HG02610 (cell line): ENCODE measurements around the gene HTR2A.

Source experiments
- ATAC-seq: cut with Tn5 transposase; IDR thresholded peaks from one replicate; pipeline ENCODE4 v1.9.1; 2021; ENCODE audit warnings: mild to moderate bottlenecking, moderate library complexity; ENCODE audit not compliant: unreplicated experiment

HTR2A gene

DNA sequence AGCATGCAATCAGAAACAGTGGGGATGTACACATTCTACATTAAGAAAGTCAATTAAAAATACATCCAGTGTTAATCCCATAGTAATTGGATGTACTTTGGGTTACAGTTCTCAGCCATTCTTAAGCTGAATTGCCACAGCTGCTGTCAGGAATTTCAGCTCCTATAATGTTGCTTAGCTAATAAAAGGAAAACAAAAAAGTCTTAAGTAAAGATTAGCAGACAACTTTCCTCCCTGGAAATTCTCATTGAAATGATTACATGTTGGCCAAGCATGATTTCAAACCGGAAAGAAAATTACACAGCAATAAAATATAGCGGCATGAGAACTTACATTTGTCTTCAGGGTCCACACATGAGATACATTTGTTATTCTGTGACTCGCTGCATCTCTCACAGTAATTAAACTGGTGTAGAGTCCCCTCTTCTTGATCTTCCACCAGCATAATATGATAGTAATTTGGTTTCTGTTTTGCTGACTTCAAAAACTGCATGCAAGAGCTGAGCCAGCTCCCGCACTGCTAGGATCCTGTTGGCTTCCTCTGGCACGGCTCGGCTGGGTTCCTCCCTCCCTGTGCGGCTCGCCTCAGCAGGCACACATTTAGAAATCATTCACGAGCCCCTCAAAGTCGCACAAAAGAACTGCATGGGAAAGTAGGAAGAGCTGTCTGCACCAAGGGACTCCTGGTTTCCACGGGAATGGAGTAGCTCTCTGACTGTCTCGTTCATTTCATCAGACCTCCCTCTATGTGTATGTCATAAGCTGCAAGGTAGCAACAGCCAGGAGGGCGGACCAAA lies at the start of gene HTR2A:
HTR2A (minus strand) TSS at position 713 of the 797 bp plus-strand sequence. CDS start 1,147 bp downstream, outside the sequence.
- no peak for ATAC-seq

DNA sequence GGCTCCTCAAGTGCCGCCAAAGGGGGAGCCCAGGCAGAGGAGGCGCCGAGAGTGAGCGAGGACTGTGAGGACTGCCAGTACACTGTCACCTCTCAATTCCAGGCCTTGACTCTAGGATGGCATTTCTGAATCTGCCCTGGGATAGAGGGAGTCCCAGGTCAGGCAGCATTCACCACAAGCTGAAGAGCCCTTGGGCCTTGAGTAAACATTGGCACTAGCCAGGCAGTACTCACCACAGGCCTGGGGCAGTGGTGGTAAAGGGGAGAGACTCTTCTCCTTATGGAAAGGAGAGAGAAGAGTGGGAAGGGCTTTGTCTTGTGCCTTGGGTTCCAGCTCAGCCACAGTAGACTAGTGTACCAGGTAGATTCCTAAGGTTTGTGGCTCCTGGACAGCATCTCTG lies 39.7 kb upstream of the HTR2A start:
- ATAC-seq, result no peak

DNA sequence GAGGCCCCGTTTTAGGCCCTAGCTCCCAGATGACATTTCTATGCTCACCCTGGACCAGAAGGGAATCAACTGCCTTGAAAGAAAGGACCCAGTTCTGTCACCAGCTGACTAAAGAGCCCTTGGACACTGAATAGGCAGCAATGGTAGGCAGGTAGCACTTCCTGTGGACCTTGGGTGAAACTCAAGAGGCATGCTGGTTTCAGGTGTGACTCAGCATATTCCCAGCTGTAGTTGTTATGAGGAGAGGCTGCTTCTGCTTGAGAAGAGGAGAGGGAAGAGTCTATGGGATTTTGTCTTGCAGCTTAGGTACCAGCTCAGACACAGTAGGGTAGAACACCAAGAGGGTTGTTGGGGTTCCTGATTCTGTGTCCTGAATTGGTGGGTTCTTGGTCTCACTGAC lies 37.9 kb upstream of the HTR2A start:
- ATAC-seq, result no peak

DNA sequence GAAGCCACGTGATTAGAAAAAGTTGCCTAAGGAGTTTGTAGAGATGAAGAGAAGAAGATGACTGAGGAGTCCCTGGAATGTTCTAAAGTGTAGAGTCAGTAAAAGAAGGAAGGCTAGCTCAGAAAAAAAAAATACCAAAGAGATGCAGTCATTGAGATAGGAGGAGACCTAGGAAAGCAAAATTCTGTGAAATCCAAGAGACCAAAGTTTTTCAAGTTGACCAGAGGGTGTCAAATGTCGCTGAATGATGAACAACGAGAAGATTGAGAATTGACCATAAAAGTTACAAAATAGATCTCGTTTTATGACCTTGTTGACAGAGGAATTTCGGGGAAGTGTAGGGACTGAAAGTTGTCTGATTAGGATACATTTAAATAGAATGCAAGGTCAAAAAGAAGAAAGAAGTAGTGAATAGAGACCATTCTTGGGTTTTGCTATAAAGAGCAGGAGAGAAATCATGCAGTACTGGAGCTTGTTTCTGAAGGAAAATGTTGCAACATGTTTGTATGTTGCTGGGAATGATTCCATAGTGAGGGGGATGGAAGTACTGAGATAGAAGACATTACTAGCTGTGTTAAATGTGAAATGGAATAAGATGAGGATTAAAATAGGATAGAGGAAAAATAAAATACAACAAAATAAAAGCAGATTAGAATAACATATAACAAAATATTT lies 30.2 kb upstream of the HTR2A start:
- ATAC-seq, result no peak

DNA sequence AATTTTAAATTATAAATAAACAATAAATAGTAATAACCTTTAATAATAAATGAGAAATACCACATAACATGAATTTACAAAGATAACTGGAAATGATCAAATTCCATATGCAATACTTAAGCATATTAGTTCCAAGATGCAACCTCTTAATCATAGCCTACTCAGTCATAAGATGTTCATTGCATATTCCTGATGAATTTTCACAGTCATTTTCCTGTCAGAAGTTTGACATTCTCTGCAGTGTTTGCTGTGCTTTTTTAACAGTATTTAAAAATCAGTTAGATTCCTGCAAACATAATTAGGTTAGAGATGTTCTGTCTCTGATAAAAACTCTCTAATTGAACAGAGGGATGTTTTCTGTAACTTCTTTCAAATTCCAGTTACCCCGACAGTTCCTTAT lies 28.6 kb upstream of the HTR2A start:
- no peak for ATAC-seq

DNA sequence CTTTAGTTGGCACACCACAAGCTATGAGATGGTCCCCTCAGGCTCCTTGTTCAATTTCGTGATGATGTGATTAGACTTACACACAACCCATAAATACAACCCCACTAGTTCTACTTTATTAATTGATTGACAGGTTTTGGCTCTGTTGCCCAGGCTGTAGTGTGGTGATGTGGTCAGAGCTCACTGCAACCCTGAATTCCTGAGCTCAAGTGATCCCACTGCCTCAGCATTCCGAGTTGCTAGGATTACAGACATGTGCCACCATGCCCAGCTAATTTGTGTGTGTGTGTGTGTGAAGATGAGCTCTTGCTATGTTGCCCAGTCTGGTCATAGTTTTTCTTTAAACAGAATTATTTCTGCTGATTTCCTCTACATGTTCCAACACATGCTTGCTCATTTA lies 17.5 kb upstream of the HTR2A start:
- ATAC-seq, result no peak

DNA sequence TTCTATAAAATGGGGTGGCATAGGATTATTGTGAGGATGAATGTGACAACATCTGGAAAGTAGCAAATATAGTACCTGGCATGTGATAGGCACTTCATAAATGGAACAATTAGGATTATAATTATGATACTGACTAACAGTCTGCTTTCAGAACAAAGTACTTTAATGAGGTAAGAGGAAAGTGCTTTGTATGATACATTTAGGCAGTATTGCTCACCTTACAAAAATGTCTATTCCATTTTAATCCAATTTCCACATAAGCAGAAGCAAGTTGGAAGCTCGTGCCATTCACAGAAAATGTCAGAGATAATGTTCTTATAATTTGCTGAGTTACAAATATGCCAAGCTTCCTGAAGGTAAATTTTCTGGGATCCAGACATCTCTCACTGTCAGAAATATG lies 16.9 kb upstream of the HTR2A start:
- no peak for ATAC-seq

DNA sequence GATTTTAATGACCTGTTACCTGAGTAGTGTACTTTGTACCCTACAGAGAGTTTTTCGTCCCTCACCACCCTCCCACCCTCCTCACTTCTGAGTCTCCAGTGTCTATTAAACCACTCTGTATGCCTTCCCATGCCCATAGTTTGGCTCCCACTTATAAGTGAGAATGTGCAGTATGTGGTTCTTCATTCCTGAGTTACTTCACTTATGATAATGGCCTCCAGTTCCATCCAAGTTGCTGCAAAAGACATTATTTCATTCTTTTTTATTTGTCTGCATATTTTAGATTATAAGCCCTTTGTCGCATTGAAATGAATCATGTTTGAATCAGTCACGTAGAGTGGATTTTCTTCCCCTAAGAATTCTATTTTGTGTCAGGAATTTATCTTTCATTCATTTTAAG lies 12.2 kb upstream of the HTR2A start:
- no peak for ATAC-seq

DNA sequence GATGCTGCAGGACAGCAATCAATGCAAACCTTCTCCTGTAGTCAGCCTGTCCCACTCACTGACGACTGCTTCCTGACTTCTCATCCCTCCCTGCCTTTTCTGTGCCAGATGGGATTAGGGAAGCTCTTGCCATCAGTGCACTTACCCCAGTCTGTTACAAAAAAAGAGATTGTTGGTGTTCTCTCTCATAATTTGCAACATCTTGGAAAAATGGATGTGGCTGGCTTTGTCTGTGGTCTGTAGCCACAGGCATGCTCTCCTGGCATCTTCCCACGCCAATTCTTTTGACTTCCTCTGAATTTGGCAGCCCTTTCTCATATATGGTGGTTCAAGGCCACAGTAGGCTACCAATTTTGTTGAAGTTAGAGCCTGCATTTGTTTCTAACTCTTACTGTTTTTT lies 11.6 kb upstream of the HTR2A start:
- ATAC-seq, result no peak

DNA sequence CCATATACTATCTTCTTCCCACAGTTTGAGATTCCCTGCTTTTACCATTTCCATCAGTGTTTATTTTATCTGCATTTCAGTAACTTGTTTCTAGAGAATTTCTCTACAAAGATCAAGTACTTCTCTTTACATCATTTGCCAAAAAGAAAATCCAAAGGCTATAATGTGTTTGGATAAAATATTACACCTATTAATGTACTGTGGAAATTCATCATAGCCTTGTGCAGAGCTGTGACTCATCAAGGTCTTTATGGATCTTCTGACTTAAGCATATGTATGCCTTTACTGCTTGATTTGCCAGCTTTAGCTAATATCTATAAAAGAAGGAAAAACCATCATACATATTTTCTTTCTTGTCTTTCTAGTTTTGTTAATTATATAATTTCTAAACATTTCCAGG lies 9.6 kb upstream of the HTR2A start:
- ATAC-seq, result no peak

DNA sequence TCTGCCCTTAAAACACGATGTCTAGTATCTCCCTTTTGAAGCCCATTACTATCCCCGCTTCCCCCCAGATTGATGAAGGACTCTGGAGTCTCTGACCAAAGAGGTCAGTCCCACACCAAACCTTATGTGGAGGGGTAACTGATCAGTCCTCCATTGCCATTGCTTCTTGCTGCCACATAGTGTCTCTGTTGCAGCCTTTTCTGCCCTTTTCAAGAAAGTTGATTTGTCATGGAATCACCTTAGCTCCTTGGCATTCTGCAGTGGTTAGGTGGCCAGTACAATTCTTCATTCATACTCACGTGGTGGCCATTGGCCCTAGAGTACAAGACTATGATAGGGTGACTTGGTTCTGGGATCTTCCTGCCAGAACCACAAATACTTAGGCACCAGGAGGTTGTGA lies 8.4 kb upstream of the HTR2A start:
- ATAC-seq, result peak; percentile 40

DNA sequence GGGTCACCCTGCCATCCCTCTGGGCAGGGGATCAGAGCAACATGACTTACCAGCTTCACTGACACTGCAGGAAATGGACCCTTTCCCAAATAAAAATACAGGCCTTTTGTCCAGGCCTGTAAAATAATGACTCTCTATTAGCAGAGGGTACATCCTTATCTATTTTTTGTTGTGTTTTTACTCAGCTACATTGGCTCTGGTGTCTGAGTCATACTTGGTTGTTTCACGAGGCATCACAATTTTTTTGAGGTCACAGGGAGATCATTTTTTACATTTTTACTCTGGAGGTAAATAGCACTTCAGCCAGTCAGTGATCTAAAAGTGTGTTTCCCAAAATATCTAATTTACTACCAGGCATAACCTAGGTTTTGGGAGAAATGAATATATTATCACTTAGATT lies 6.9 kb upstream of the HTR2A start:
- peak; percentile 54 for ATAC-seq

DNA sequence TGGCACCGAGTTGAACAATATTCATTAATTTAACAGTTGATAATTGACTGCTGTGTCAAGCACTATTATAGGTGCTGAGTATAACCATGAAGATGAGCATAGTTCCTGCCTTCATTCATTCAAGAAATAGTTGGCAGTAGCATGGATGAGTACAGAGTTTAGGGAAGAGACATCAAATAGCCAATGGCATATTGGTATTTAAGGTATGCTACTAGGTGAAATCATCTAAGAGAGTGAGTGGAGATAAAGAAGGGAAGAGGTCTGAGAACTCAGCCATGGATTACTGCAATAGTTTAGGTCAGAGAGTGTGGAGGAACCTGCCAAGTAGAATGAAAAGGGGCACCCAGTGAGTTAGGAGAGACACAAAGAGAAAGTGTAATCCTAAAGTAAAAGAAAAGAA lies 4.9 kb upstream of the HTR2A start:
- ATAC-seq, result no peak

DNA sequence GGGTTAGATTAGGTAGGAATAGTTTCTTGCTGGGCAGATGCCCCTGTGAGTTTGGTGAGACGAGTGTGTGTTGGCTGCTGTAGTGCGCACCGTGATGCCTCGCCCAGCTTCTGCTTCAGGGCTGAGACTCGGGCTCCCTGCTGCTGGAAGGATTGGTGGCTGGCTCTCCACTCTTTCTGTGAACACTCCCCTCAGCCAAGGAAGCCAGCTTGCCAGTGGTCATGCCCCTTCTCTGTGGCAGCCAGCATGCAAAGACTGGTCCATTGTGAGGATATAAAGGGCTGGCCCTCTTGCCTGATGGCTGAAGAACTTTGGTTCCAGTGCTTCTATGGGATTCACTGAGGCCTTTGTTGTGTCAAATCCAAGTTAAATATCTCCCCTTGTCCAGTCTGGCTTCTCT lies 2.9 kb upstream of the HTR2A start:
- no peak for ATAC-seq

DNA sequence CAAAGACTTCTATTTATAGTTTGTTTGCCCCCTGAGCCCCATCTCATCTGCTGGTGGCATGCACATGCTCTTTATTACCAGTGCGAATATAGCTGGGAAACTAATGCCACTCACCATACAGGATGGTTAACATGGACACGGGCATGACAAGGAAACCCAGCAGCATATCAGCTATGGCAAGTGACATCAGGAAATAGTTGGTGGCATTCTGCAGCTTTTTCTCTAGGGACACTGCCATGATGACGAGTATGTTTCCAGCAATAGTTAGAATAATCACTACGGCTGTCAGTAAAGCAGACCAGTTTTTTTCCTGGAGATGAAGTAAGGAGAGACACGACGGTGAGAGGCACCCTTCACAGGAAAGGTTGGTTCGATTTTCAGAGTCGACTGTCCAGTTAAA lies 1.5 kb downstream of the HTR2A start:
- ATAC-seq, result no peak

DNA sequence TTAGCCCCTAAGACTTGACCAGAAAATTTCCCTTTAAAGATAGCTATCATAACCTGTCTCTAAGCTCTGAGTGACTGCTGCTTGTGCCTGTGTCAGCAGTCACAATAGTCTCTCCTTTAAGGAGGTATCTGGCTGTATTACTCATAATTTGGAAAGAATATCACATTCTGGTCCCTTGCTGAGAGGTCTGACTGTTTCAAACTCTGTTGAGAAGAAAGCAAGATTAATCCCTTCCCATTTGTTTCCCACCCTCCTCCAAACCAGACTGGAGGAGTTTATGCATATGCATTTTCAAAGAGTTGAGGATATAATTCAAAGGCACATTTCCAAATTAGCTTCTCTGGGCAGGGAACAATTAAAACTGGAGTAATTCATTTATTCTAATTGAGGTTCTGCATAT lies 2.3 kb downstream of the HTR2A start:
- ATAC-seq, result peak; percentile 17

DNA sequence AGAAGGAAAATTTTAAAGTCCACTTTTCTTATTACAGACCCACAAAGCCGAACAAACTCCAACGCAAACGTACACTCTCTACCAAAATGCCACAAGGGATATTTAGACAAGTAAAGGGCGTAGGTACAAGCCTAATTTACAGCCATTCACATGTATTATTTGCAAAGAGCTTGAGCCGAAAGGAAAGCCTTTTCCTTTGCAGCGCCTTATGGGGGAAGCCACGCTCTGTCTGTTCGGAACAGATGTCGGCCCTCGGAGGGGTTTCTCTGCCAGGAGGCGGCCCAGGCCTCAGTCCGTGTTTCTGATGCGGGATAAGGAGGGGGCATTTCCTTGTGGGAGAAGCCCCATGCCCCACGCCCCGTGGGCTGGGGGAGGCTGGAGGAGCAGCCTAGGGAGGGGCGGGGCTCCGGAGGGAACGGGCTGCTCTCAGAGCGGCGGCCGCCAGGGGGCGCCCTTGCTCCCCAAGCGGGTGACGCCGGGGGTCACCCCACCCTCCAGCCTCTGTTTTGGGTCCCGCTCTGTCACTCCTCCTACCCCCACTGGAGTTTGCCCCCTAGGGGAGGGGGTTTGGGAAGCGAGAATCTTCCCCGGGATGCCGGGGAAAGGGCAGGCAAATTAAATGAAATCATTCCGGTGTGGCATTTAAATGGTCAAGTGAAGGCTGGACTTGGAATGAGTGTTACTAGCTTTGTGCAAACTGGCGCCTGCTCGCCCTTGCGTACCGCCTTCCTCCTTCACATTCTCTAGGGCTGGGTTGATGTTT lies 2.9 kb downstream of the HTR2A start:
- peak; percentile 79 for ATAC-seq

DNA sequence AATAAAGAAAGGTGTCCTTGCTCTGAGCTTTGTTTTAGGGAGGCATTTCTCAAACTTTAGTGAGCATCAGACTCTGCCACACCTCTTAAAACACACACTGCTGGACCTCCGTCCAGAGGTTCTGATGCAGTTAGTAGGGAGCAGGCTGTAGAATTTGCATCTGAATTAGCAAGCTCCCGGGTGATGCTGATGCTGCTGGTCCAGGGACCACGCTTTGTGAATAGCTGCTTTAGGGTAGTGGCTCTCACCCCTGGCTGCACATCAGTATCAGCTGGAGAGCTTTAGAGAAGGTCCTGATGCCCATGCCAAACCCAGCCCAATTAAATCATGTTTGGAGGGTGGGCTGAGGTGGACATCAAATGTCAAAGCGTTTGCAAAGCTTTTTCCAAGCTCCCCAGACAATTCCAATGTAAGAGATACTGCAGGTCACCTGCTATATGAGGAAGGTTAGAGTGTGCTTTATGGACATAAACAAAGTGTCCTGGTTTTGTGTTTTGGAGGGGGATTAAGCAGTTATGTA lies 3.6 kb downstream of the HTR2A start:
- ATAC-seq, result no peak

DNA sequence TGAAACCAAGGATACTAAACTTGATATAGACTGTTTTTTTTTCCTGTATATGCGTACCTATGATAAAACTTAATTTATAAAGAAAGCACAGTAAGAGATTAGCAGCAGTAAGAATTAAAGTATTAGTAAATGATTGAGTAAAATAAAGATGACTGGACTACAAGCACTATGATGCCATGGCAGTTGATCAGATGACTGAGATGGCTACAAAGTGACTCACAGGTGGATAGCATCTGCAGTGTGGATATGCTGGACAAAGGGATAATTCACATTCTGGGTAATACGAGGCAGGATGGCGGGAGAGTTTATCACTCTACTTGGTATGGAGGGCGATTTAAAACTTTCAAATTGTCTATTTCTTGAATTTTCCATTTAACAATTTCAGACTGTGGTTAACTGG lies 11.8 kb downstream of the HTR2A start:
- ATAC-seq, result no peak

DNA sequence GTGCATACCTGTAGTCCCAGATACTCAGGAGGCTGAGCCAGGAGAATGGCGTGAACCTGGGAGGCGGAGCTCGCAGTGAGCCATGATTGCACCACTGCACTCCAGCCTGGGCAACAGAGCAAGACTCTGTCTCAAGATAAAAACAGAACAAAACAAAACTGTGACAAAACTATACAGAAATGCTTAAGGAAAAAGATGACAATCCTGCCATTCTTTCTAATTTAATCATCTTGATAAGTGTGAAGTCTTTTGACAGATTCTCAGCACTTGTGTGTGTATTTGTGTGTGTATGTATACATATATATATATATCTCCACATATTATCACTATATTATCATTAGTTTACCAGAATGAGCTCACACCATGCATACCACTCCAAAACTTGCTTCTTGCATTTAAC lies 12.3 kb downstream of the HTR2A start:
- ATAC-seq, result no peak

DNA sequence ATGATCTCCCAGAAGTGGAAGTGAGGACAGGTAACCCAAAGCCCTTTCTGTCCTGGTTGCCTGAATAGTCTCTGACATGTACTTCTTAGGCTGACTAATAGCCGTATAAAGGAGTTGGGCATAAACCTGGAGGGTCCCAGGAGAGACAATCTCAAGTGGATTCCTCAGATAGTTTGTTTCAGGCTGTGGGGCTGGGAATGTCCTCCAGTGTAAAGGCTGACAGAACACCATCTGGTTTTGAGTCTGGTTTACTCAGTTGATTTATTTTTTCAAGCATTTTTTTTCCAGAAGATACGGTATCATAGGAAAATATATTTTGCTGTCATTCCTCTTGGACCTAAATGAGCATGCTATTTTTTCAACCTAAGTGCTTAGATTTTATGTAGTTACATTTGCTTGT lies 15.2 kb downstream of the HTR2A start:
- ATAC-seq, result no peak

DNA sequence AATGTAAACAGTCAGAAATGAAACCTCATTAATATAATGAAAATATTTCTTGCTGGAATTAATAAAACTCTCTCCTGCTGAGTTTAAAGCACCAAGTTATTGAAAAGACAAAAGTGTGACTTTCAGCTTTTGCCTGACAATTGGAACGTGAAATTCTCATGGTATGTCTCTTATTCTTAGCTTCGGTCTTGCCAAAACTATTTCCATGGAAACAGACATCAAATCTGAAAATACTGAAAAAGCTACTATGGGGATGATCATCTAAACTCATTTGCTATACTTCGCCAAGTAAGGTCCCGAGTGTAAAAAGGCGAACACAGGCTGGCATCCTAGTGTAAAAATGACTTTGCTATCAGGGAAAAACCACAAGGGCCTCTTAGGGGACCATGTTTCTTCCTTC lies 22.8 kb downstream of the HTR2A start:
- ATAC-seq, result no peak
